HCEC 1CT (cell line): ENCODE results near the gene FAM204A.

Experiments
- DNase-seq: peaks from one replicate; pipeline ENCODE4 v3.0.0-alpha.2; 2017

FAM204A gene

DNA sequence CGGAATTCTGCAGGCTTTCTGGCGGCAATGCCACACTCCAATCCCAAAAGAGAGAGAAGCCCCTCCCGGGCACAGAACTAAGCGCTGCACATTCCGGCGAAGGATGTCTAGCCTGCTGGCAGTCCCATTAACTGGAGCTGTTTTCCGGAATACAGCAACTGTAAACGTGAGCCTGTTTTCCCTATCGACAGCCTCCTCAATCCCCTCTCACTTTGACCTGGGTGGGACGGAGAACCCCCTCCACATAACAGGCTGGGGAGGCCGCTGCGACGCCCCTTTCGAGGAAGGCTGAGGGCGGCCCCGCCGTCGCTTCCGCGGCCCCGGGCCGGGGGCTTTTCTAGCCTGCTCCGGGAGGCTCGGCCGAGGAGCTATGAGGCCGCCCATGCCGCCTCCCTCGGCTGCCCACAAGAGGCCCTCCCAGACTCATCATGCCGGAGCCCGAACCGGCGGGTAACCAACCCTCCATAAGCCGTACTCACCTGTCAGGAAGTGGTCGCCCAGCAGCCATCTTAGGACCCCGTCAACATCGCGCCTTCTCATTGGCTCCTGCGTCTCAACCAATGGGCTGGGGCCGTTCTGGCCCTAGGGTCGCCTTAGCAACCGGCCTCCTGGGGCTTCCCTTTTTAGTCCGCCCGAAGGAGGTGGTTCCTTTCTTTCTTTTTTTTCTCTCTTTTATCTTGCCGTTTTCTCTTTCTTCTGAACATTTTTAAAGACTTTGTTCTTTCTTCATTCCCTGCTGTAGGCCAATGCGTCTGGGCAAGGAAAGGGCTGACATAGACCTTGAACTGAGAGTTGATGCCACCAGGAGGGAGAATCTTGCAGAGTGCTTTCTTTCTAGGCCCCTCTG lies at the start of gene FAM204A:
TSS of gene FAM204A (minus strand) at position 534 of the 847 bp plus-strand sequence. CDS start 5,909 bp downstream, outside the sequence.
- DNase-seq: peak; percentile 88

DNA sequence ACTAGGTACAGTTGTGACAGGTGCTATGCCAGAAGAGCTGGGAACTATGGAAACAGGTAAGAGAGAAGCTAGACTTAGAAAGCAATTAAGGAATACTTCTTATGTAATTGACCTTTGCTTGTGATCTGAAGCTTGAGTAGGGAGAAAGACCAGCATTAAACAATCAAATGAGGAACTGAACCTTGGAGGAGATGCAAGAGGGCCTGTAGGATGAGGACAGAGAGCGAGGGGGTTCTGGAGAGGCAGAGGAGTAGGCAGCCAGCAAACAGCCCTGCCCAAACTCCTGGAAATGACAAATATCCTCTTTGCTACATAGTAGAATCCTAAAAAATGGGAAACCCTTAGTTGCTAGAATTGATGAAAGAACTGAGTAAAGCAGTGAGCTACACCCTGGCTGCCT lies 41.6 kb upstream of the FAM204A start:
- DNase-seq: no peak

DNA sequence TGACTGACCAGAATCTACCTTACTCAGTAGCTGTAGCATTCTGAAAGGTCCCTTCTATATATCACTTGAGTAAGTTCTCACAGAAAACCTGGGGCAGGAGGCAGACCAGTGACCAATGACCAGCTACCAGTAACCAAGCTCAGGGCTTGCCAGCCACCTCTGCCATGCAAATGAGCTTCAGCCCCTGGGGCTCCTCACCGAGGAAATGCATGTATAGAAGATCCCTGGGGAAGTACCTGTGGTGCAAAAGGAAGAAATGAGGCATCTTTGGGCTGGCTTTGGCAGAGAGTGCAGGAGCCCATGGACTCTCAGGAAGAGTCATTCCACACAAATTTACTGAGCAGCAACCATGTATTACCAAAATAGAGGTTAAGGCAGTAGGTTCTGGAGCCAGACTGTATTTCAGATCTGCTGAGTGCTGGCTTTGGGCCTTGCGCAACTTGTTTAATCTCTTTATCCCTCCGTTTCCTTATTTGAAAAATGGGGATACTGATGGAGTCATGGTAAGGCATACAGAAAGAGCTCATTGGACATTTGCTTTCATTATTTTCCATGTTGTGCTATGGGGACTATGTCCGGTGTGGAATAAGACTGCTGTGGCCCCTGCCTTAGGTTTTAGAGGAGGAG lies 41.1 kb upstream of the FAM204A start:
- DNase-seq: no peak

DNA sequence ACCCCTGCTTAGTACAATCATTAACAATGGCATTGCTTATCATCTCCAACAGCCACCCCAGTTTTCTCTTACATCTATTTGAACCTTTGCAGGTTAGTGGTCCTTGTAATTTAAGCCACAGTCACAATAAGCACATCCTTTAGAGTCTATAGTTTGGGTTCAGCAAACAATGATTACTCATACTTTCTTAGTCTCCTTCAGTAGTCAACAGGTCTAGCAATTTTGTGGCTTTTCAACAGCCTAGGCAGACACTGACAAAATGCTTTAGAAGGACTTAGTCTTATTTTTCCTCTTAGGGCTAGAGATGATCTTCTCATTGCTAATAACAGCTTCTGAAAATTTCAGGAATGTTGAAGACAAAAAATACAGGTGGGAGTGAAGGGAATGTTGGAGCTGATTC lies 32.3 kb upstream of the FAM204A start:
- peak; percentile 50 for DNase-seq

DNA sequence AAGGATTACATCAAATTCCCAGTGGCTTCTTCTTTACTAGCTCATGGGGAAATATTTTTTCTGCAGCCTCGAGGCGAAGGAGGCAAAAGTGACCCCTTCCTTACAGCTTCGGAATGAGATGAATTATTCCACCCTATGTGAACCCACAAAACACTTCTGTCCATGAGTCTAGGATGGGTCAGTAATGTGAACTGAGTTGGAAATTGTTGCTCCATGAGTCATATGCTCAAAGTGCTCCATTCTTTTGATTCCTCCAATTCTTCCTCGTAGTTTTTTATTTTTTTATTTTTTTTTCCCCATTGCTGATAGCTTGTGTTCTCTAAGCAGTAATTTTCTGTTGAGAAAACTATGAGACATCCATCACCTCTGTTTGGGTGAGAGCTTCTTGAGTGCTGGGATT lies 31.7 kb upstream of the FAM204A start:
- DNase-seq: peak; percentile 92

DNA sequence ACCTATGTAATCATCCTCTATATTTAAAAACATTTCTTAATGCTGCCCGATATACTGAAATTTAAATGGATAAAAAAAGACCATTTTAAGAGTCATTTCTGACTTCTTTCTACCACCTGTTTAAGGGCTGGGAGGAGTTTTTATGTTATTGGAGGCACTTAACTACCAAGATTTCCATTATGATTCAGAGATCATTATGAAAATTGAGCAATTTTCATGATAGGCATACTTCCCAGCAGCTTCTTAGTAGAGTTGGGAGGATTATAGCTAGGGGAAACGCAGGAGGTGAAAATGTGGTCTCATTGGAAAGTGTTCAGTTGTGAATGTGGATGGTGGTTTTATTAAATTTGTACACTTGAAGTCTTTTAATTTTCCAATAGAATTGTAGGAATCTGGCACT lies 28.4 kb upstream of the FAM204A start:
- no peak for DNase-seq

DNA sequence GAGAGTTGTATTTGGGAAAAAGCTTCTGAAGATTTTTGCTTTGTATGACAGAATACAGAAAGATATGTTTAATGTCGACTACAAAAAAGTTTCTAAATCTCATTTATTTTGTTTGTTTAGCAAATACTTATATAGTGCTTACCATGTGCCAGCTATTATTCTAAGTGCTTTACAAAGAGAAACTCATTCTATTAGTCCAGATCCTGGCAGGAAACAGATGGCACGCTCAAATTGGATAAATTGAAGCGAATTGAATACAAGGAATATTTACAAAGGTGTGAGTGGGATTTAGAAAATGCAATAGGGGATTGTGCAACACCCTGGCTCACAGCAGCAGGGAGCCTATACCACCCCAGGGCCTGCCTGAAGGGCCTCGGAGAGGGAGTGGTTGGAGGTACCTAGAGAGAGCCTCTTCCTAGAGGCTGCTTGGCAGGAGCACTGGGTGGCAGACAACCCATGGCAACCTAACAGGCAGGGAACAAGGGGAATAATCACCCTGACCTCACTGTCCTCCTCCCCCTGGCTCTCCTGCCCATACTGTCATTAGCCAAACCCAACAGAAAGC lies 27.6 kb upstream of the FAM204A start:
- DNase-seq: no peak

DNA sequence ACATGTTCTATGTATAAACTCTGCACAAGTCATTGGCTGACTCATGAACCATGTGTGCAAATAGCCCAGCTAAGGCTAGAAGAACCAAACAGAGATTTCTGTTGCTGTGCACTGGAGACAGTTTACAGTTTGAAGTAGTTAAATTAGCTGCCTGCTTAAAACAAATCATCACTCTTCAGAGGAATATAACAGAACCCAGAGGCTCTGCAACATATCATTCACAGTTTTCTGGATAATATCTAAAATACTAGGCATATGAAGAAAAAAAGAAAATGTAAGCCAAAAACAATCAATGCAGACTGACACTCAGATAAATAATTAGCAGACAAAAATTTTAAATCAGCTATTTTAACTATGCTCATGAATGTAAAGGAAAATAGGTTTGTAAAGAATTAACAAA lies 23.6 kb upstream of the FAM204A start:
- DNase-seq: no peak

DNA sequence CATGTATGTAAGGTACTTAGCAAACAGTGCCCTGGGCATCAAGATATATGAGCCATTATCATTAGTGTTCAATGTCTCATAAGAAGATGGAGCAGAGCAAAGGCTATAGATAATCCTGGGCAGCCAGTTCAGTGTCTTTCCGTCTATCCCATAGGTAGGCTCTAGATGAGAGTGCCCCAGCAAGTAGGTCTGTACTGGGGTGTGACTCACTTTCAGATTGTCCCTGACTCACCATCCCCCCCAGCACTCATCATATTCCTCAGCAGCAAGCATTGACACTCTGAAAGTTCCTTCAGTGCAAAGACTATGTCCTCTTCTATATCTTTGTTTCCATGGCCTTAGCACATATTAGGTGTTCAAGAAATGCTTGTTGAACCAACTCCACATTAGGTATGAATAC lies 20.0 kb upstream of the FAM204A start:
- DNase-seq: no peak

DNA sequence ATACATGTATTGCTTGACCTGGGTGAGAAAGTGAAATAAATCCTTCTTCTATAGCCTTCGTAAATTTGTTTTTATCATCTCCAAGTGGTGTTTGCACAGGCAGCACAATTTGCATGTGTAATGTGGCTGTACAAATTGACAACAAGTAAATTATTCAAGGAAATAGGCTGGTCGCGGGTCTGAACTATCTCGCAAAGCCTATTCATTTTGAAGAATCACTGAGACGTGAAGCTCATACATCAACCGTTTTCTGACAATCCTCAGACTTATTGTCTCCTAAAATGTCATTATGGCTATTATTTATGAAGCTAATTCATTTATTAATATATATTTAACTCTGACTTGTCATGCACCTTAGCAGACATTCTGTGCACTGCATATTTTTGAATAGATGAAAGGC lies 16.2 kb upstream of the FAM204A start:
- DNase-seq: no peak

DNA sequence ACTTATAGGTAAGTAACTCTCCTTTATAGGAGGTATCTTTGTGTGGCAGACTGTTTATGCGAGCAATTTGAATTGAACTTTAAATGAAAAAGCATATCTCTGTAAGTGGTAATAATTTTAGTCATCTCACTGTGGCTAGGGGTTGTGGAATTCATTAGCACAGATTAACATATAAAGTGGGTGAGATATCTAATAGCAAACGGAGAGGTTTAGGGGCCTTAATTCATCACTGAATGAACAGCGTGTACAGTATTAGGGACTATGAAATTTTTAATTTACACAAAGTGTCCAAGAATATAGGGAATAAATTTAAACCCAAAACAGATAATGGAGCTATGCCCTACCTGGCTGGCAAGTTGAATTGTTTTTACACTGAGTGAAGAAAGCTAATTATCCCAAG lies 15.7 kb upstream of the FAM204A start:
- DNase-seq: no peak

DNA sequence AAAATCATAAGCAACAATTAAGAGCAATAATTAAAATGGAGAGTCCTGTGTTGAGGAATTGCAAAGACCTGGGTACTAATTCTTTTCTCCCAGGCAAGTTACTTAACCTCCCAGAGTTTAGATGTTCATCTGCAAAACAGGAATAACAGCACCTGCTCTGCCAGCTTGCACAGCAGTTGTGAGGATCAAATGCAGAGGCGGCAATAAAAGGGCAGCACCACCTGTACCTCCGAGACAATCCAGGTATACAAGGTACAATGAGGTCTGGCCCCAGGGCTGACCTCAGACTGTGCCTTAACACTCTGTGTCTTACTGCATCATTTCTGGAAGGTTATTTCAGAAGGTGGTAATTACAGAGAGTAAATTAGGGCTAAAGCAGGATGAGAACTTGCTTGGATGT lies 14.5 kb upstream of the FAM204A start:
- no peak for DNase-seq

DNA sequence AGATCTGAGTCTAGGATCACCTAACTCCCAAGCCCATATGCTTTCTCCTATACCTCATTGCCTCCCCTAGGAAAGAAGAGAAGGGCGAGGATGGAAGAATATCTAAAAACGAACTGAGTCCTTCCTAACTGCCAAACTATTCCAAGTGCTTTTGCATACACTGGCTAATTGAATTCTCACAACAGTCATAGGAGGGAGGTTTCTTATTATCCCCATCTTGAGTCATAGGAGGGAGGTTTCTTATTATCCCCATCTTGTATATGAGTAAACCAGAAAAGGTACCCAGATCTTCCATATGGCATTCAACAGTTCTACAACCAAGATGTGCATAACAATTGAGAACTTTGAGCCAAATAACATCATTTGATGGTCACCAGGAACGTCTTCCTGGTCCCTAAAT lies 13.1 kb upstream of the FAM204A start:
- DNase-seq: no peak

DNA sequence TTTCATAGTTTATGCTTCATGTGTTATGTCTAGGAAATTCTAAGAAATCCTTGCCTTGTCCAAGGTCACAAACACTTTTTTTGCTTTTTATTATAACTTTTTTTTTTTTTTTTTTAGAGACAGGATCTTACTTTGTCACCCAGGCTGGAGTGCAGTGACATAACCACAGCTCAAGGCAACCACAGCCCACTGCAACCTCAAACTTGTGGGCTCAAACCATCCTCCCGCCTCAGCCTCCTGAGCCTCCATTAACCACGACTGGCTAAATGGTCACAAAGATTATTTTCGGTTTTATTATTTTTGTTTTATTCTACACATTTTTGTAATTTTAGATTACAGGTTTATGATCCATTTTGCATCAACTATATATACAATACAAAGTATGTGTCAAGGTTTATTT lies 7.1 kb upstream of the FAM204A start:
- no peak for DNase-seq

DNA sequence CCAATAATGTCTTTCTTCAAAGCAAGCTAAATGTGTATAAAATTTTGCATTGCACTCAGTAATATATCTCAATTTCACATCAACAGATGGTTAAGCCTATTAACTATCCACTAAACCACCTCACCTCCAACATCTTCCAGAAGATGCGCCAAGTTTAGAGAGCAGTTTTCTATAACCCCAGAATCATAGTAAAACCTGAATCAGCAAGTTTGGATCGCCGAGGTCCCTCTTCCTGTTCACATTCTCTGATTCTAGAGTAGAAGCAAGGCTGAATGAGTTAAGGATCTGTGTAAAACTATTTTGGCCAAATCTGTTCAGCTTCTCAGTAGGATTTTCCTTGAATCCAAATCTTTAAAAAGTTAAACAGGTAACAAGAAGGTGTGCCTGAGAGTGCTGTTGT lies 1.4 kb upstream of the FAM204A start:
- DNase-seq: no peak

DNA sequence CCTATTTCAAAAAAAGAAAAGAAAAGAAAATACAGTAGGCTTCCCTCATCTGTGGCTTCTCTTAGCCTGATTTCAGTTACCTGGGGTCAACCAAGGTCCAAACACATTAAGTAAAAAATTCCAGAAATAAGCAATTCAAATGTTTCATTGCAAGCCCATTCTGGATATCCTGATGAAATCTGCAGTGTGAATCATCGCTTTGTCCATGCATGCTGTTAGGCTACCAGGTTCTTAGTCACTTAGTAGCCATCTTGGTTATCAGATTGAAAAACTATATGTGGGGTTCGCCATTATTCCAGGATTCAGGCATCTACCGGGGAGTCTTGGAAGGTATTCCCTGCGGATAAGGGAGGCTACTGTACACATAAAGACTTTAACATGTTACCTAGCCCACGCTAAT lies 991 bp upstream of the FAM204A start:
- DNase-seq: peak; percentile 59

DNA sequence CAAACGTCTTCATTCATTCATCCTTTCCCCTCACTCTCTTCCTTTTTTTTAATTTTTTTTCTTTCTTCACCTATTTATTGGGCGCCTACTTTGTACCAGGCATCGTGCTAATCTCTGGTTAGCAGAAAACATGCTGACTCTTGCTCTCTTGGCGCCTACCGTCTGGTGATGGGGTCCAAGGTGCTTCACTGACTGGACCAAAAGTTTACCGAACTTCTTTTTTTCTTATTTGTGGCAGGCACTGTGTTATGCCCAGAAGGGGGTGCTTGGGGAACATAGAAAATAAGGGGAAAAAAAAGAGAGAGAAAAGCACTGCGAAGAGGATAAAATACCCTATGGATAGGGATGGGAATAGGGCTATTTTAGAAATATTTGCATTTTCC lies 505 bp upstream of the FAM204A start:
- DNase-seq: peak; percentile 10

DNA sequence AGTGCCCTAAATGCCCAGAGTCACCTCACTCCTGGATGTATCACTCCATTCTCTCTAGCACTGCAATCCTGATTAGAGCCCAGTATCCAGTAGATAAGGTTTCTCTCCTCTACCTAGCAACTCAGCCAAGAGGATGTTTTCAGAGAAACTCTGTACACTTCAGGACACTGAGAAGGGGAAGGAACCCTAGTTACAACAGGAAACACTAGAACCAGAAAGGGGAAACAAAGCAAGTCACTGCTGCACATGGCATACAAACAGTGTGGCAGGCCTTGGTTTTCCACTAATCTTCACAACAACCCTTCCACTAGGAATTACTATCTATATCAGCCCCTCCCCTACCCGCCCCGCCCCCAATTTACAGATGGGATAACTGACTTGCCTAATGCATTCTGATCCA lies 1.6 kb downstream of the FAM204A start:
- no peak for DNase-seq

DNA sequence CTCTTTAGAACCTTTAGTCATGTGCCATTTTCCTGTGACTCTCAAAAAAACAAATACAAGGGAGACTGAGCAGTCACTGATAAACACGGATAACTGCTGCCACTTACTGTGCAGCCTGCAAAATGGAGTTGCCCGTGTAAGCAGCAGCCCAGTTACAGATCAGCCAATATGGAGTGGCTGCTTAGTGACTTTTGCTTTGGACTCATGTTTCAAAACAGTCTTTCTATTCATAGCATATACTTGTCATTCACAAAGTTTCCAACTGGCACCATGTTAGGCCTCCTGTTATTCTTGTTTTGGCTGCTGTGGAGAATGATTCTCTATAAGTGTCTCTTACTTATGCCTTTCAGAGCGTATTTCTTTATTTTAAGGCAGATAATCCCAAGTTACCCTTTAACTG lies 3.0 kb downstream of the FAM204A start:
- DNase-seq: no peak

DNA sequence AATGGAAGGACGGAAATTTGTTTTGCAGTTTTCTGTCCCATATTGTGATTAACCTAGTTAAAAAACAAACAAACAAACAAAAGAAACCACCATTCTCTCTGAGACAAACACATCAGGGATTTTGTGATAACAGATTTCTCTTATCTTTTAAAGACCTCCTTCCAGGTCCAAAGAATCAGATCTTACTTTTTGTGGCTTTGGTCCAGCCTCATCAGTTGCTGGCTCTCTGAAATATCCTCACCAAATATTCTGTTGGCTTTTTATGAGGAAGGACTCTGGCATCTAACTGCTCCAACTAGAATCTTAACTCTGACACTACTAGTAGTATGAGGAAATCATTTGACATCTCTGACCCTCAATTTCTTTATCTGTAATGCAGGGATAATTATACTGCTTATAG lies 4.8 kb downstream of the FAM204A start:
- DNase-seq: no peak

DNA sequence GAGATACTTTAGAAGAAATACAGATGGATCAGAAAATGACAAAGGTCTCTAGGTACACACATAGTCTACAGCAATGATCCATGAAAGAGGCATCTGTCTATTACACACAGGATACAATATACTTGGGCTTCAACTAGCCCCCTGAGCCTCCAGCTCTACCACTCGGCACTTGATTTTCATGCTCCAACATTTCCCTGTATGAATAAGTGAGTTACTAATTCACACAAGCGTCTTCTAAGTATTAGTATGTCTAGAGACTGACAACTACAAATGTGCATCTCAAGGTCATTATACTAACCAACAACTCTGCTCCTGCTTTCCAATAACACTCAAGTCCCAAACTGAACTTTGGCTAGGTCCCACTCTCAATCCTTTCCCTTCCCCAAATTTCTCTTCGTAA lies 8.3 kb downstream of the FAM204A start:
- DNase-seq: no peak

DNA sequence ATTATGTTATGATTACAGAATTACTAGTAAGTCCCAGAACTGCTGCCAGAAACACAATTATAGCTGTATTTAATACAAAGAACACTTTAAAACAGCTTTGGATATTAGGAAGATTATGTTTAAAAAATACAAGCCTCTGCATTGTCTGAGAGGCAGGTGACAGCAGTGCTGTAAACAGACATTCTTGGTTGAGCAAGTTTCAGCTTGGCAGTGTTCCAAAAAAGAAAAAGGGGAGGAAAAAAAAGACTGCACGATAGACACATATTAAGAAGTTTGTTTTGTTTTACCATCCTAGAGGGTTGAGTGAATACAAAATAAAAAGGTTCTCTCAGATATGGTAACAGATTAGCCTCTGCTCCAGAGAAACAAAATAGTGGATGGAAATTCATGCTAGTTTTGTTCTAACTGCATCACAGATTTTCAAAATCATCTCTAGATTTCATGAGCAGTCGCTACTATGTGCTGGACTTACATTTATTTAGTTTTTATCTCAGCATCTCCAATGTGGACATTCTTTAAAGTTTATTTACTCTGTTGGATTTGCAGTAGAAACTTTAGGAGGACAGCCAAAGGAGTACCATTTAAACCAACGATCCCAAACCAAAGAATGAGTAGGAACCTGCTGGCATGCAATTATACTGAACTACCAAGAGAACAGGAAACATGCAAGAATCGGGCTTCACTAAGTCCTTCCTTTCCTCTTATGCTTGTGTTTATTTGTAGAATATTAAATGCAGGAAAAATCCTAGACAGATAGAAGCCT lies 9.0 kb downstream of the FAM204A start:
- DNase-seq: no peak

DNA sequence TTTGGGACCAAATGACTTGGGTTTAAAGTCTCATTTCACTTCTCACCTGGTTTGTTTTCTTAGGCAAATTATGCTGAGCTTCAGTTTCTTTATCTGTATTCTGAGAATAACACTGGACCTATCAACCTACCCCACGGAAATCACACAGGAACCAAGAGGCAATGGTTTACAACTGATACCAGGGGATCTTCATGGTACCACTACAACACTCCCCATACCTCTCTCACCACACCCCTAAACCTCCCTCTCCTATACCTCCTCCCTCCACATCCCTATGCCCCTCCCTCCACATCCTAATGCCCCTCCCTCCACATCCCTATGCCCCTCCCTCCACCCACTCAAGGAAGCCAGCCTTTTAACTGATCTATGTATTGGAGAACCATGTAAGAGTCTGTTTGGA lies 9.9 kb downstream of the FAM204A start:
- DNase-seq: no peak
